IPS-18a (cell line): Measurements from ENCODE around the gene HSPA4.
A peak's percentile ranks its signal among the peaks of the same experiment; 100 is the strongest.
"Not testable (repeated sequence)": the region's sequence is repeated elsewhere in the genome, so short reads cannot be mapped to it uniquely, and the experiment has no call there.

Experiments used
- H3K27ac ChIP-seq: one replicate; pipeline ENCODE4 v1.5.1; 2013; ENCODE audit warnings: low read length
- H3K27me3 ChIP-seq: one replicate; pipeline ENCODE4 v1.6.1; 2013; ENCODE audit warnings: mild to moderate bottlenecking, low read length; ENCODE audit not compliant: control insufficient read depth, insufficient read depth
- H3K36me3 ChIP-seq: one replicate; pipeline ENCODE4 v1.6.1; 2013; ENCODE audit warnings: low read depth, low read length; ENCODE audit not compliant: control insufficient read depth
- H3K4me1 ChIP-seq: one replicate; pipeline ENCODE4 v1.6.1; 2013; ENCODE audit warnings: low read depth, low read length; ENCODE audit not compliant: control insufficient read depth
- H3K4me3 ChIP-seq: one replicate; pipeline ENCODE4 v1.5.1; 2013; ENCODE audit warnings: low read length
- H3K9ac ChIP-seq: one replicate; pipeline ENCODE4 v1.6.1; 2013; ENCODE audit warnings: mild to moderate bottlenecking, low read length, moderate library complexity
- H3K9me3 ChIP-seq: one replicate; pipeline ENCODE4 v1.6.1; 2013; ENCODE audit warnings: low read depth, low read length; ENCODE audit not compliant: control insufficient read depth

HSPA4 gene

GRCh38 chr5:133051542-133052316, at the start of gene HSPA4:
Gene HSPA4 (plus strand): TSS chr5:133052013. CDS start chr5:133052251, 238 bp downstream.
- Histone ChIP-seq H3K4me1 (peaks cover 16% of the 10 kb centered on the region), H3K9me3 (no peaks in the 10 kb centered on the region), H3K4me3 (peak within 1 kb of the TSS; percentile 96), H3K27ac (peak within 1 kb of the TSS; percentile 99), H3K9ac (peak within 1 kb of the TSS; percentile 100), H3K36me3 (no peaks in the 10 kb centered on the region), H3K27me3 (no peaks in the 10 kb centered on the region)

GRCh38 chr5:133006653-133007052, 45.2 kb upstream of the HSPA4 start:
- Histone ChIP-seq H3K27ac (no peak overlapping the region), H3K9ac (no peak overlapping the region), H3K9me3 (no peaks in the 10 kb centered on the region), H3K36me3 (peaks cover 6% of the 10 kb centered on the region), H3K27me3 (no peaks in the 10 kb centered on the region), H3K4me3 (no peak overlapping the region), H3K4me1 (no peaks in the 10 kb centered on the region)

GRCh38 chr5:133008455-133008854, 43.4 kb upstream of the HSPA4 start:
- H3K27ac ChIP-seq, H3K36me3 ChIP-seq, H3K4me3 ChIP-seq, H3K9me3 ChIP-seq, H3K9ac ChIP-seq, H3K4me1 ChIP-seq, H3K27me3 ChIP-seq: not testable (repeated sequence)

- Histone ChIP-seq H3K4me1 (no peaks in the 10 kb centered on the region), H3K36me3 (peaks cover 20% of the 10 kb centered on the region), H3K27me3 (no peaks in the 10 kb centered on the region), H3K27ac (no peak overlapping the region), H3K9ac (no peak overlapping the region), H3K4me3 (no peak overlapping the region), H3K9me3 (no peaks in the 10 kb centered on the region)
Observed at GRCh38 chr5:133015466-133015865, 36.3 kb upstream of the HSPA4 start.

- Histone ChIP-seq H3K27me3 (no peaks in the 10 kb centered on the region), H3K27ac (no peak overlapping the region), H3K4me1 (no peaks in the 10 kb centered on the region), H3K9ac (no peak overlapping the region), H3K9me3 (no peaks in the 10 kb centered on the region), H3K4me3 (no peak overlapping the region), H3K36me3 (peaks cover 20% of the 10 kb centered on the region)
Observed at GRCh38 chr5:133017964-133018363, 33.8 kb upstream of the HSPA4 start.

- not testable (repeated sequence) for H3K27ac ChIP-seq, H3K4me3 ChIP-seq, H3K4me1 ChIP-seq, H3K9ac ChIP-seq, H3K27me3 ChIP-seq, H3K9me3 ChIP-seq
- peaks cover 20% of the 10 kb centered on the region for H3K36me3 ChIP-seq
Observed at GRCh38 chr5:133019471-133019870, 32.3 kb upstream of the HSPA4 start.

- peak within 1 kb of the TSS; percentile 88 for H3K9ac ChIP-seq
- H3K9me3 ChIP-seq: no peaks in the 10 kb centered on the region
- no peaks in the 10 kb centered on the region for H3K4me1 ChIP-seq
- peak within 1 kb of the TSS; percentile 61 for H3K27ac ChIP-seq
- H3K27me3 ChIP-seq: no peaks in the 10 kb centered on the region
- H3K36me3 ChIP-seq: no peaks in the 10 kb centered on the region
- H3K4me3 ChIP-seq: peak within 1 kb of the TSS; percentile 93
Observed at GRCh38 chr5:133025804-133026663, 25.8 kb upstream of the HSPA4 start, which contains the start of gene ZCCHC10. Gene ZCCHC10 (minus strand): TSS chr5:133026549. CDS start chr5:133026537, 12 bp downstream.

GRCh38 chr5:133026664-133027153, 25.1 kb upstream of the HSPA4 start:
- H3K9me3 ChIP-seq: no peaks in the 10 kb centered on the region
- H3K4me3 ChIP-seq: peak overlapping the region; percentile 47
- H3K27ac ChIP-seq: no peak overlapping the region

GRCh38 chr5:133029416-133029815, 22.4 kb upstream of the HSPA4 start:
- no peaks in the 10 kb centered on the region for H3K4me1 ChIP-seq
- no peaks in the 10 kb centered on the region for H3K36me3 ChIP-seq
- H3K9ac ChIP-seq: no peak overlapping the region
- no peaks in the 10 kb centered on the region for H3K9me3 ChIP-seq
- no peaks in the 10 kb centered on the region for H3K27me3 ChIP-seq
- no peak overlapping the region for H3K4me3 ChIP-seq
- H3K27ac ChIP-seq: no peak overlapping the region

More at GRCh38 chr5:133026664-133027153, 25.1 kb upstream of the HSPA4 start:
- Histone ChIP-seq H3K4me1 (no peaks in the 10 kb centered on the region), H3K36me3 (no peaks in the 10 kb centered on the region), H3K27me3 (no peaks in the 10 kb centered on the region), H3K9ac (no peak overlapping the region)

GRCh38 chr5:133030343-133031005, 21.3 kb upstream of the HSPA4 start:
- Histone ChIP-seq H3K27me3 (no peaks in the 10 kb centered on the region), H3K36me3 (no peaks in the 10 kb centered on the region), H3K9me3 (no peaks in the 10 kb centered on the region), H3K27ac (no peak overlapping the region), H3K4me1 (no peaks in the 10 kb centered on the region), H3K4me3 (no peak overlapping the region), H3K9ac (no peak overlapping the region)
